Measurements from ENCODE around the gene CLDN19. TPM values are rescaled to one million over a fixed set of nuclear protein-coding genes. Genes with fewer than 3 reads are reported as not detected.
"Not testable (repeated sequence)": the region's sequence is repeated elsewhere in the genome, so short reads cannot be mapped to it uniquely, and the experiment has no call there.

Gene CLDN19
- total RNA-seq, 1 experiment from 2014 or later: not detected

- CTCF ChIA-PET; H4K20me1 ChIP-seq (ENCODE audit: insufficient read depth); H3K9me2 ChIP-seq (ENCODE audit: insufficient read depth); ATAC-seq; BruUV-seq (replicated peaks); H3K27ac ChIP-seq (ENCODE audit: low read depth, low read length); H3K4me3 ChIP-seq (replicated peaks in 1 of 2; ENCODE audit: low read depth in 1 of 2, low read length in 2 of 2); H3K9ac ChIP-seq (ENCODE audit: low read length); H3K9me3 ChIP-seq (ENCODE audit: control insufficient read depth in 1 of 2, insufficient read depth in 1 of 2, low read depth in 1 of 2, low read length in 2 of 2); DNase-seq (ENCODE audit: low read depth, low spot score); intact Hi-C loops (cut with micrococcal nuclease); H3K4me1 ChIP-seq (ENCODE audit: control insufficient read depth in 1 of 2, insufficient read depth in 2 of 2, low read length in 2 of 2); H3K4me2 ChIP-seq (ENCODE audit: low read length); POLR2A ChIA-PET; RAD21 ChIA-PET (ENCODE audit: low non-redundant PET in 1 of 2, low total read pairs in 2 of 2, uncharacterized antibody in 2 of 2, unreplicated experiment in 2 of 2); H2AFZ ChIP-seq (ENCODE audit: low read depth, low read length, poor library complexity, severe bottlenecking); H3K27me3 ChIP-seq (ENCODE audit: insufficient read depth, low read length): not testable (repeated sequence)
- peaks cover 0 to 16% of the 10 kb centered on the region in 2 experiments; a peak in 2 of 4 replicates for H3K36me3 ChIP-seq (ENCODE audit: control insufficient read depth in 1 of 2, insufficient read depth in 2 of 2, low read length in 2 of 2)
- H3K79me2 ChIP-seq (ENCODE audit: insufficient read depth, low read length): peaks cover 48% of the 10 kb centered on the region
Observed at GRCh38 chr1:42714441-42714840, 25.6 kb downstream of the CLDN19 start.

DNA sequence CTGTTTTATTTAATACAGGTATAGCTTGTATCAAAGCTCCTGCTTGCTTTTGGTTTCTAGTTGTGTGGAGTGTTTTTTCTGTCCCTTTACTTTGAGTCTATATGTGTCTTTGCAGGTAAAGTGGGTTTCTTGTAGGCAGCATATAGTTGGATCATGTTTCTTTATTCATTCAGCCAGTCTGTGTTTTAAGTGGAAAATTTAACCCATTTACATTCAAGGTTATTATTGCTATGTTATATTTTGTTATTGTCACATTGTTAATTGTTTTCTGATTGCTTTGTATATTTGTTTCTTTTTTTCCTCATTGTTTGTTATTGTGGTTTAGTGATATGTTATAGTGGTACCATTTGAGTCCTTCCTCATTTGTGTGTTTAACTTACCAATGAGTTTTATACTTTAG lies 26.7 kb downstream of the CLDN19 start:
- H3K27ac ChIP-seq (ENCODE audit: low read depth, low read length): no peak overlapping the region
- no peaks in the 10 kb centered on the region for H3K9me2 ChIP-seq (ENCODE audit: insufficient read depth)
- no TSS peak for BruUV-seq (replicated peaks)
- no peaks in the 10 kb centered on the region for H3K4me1 ChIP-seq (ENCODE audit: control insufficient read depth in 1 of 2, insufficient read depth in 2 of 2, low read length in 2 of 2)
- no peak overlapping the region for H2AFZ ChIP-seq (ENCODE audit: low read depth, low read length, poor library complexity, severe bottlenecking)
- peaks cover 53% of the 10 kb centered on the region for H3K79me2 ChIP-seq (ENCODE audit: insufficient read depth, low read length)
- POLR2A ChIA-PET: no interaction called here
- ATAC-seq (no peak), DNase-seq (ENCODE audit: low read depth, low spot score) (no peak)
- H3K9me3 ChIP-seq (ENCODE audit: control insufficient read depth in 1 of 2, insufficient read depth in 1 of 2, low read depth in 1 of 2, low read length in 2 of 2): no peaks in the 10 kb centered on the region
- H3K9ac ChIP-seq (ENCODE audit: low read length): no peak overlapping the region
- CTCF ChIA-PET: no interaction called here
- H3K4me2 ChIP-seq (ENCODE audit: low read length): no peak overlapping the region
- H3K27me3 ChIP-seq (ENCODE audit: insufficient read depth, low read length): no peaks in the 10 kb centered on the region
- RAD21 ChIA-PET (ENCODE audit: low non-redundant PET in 1 of 2, low total read pairs in 2 of 2, uncharacterized antibody in 2 of 2, unreplicated experiment in 2 of 2): no interaction called here
- TF ChIP-seq JUND (IDR thresholded peaks at IDR 0.05): no peak
- TF ChIP-seq CTCF (IDR thresholded peaks at IDR 0.05 in 2 of 3, conservative IDR thresholded peaks at IDR 0.05 in 1 of 3; ENCODE audit: borderline replicate concordance in 1 of 3, insufficient read depth in 1 of 3, low read depth in 2 of 3, low read length in 2 of 3): no peak
- TF ChIP-seq ZFX (IDR thresholded peaks at IDR 0.05): no peak
- TF ChIP-seq EGR1 (IDR thresholded peaks at IDR 0.05; ENCODE audit: low read depth): no peak
- TF ChIP-seq ZNF274 (IDR thresholded peaks at IDR 0.05; ENCODE audit: low read depth, low read length): no peak
- no peak for TF ChIP-seq SRF (IDR thresholded peaks at IDR 0.05; ENCODE audit: low read depth)
- no peak for TF ChIP-seq SP1 (IDR thresholded peaks at IDR 0.05; ENCODE audit: low read depth)
- TF ChIP-seq ATF3 (IDR thresholded peaks at IDR 0.05): no peak
- TF ChIP-seq, protein P1, sequence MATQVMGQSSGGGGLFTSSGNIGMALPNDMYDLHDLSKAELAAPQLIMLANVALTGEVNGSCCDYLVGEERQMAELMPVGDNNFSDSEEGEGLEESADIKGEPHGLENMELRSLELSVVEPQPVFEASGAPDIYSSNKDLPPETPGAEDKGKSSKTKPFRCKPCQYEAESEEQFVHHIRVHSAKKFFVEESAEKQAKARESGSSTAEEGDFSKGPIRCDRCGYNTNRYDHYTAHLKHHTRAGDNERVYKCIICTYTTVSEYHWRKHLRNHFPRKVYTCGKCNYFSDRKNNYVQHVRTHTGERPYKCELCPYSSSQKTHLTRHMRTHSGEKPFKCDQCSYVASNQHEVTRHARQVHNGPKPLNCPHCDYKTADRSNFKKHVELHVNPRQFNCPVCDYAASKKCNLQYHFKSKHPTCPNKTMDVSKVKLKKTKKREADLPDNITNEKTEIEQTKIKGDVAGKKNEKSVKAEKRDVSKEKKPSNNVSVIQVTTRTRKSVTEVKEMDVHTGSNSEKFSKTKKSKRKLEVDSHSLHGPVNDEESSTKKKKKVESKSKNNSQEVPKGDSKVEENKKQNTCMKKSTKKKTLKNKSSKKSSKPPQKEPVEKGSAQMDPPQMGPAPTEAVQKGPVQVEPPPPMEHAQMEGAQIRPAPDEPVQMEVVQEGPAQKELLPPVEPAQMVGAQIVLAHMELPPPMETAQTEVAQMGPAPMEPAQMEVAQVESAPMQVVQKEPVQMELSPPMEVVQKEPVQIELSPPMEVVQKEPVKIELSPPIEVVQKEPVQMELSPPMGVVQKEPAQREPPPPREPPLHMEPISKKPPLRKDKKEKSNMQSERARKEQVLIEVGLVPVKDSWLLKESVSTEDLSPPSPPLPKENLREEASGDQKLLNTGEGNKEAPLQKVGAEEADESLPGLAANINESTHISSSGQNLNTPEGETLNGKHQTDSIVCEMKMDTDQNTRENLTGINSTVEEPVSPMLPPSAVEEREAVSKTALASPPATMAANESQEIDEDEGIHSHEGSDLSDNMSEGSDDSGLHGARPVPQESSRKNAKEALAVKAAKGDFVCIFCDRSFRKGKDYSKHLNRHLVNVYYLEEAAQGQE (IDR thresholded peaks at IDR 0.05; ENCODE audit: low read depth): no peak
- no peak for TF ChIP-seq TCF7L2 (IDR thresholded peaks at IDR 0.05; ENCODE audit: borderline replicate concordance, extremely low read depth, insufficient read depth, insufficient read length)
- TF ChIP-seq POLR2AphosphoS5 (IDR thresholded peaks at IDR 0.05; ENCODE audit: low read depth, low read length): no peak
- no peak for TF ChIP-seq CBX3 (IDR thresholded peaks at IDR 0.05; ENCODE audit: low read depth)
- no peak for TF ChIP-seq POLR2A (IDR thresholded peaks at IDR 0.05; ENCODE audit: borderline replicate concordance, extremely low read depth, insufficient read depth, insufficient read length)
- intact Hi-C loops (cut with micrococcal nuclease): no loop called here
- H3K4me3 ChIP-seq (replicated peaks in 1 of 2; ENCODE audit: low read depth in 1 of 2, low read length in 2 of 2): no peak overlapping the region
- H4K20me1 ChIP-seq (ENCODE audit: insufficient read depth): no peaks in the 10 kb centered on the region
- H3K36me3 ChIP-seq (ENCODE audit: control insufficient read depth in 1 of 2, insufficient read depth in 2 of 2, low read length in 2 of 2): peaks cover 0 to 16% of the 10 kb centered on the region in 2 experiments; a peak in 2 of 4 replicates
